Measurements from ENCODE around the gene AP1G2. TPM values are rescaled to one million over a fixed set of nuclear protein-coding genes. Genes with fewer than 3 reads are reported as not detected.

The AP1G2 gene
- polyA plus RNA-seq, 1 donor (not counting 4 experiments of a cell fraction or from before 2014, with no cell fraction given) = 119 TPM

DNA sequence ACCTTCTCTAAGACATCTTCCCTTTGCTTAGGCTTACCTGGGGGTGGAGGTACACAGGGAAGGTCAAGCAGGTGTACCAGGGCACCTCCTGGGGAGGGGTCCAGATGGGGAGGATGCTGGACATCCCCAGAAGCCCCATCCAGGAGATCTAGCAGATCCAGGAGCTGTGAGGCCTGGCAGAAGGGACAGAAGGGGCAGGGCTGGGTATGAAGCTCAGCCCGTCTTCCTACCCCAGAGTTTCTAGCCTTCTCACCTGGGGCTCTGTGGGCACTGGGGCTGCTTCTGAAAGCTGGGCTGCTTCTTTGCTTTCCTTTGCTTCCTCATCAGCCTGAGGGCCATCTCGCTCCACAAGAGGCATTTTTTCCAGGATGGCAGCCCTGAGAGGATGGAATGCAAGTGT, 6.3 kb downstream of the AP1G2 start:
- peaks cover 12% of the 10 kb centered on the region for H3K4me1 ChIP-seq (ENCODE audit: control insufficient read depth, extremely low read depth, insufficient read depth, low read length)
- H2AFZ ChIP-seq (ENCODE audit: control insufficient read depth, low read length) = no peak overlapping the region
- H3K4me3 ChIP-seq (ENCODE audit: control insufficient read depth in 2 of 3, extremely low read depth in 1 of 3, insufficient read depth in 2 of 3, low read depth in 1 of 3, low read length in 3 of 3) = no peak overlapping the region
- no peak for TF ChIP-seq EZH2 (IDR thresholded peaks at IDR 0.05; ENCODE audit: low read length)
- TF ChIP-seq CTCF (optimal IDR thresholded peaks at IDR 0.05 in 1 of 3, IDR thresholded peaks at IDR 0.05 in 1 of 3, conservative IDR thresholded peaks at IDR 0.05 in 1 of 3; ENCODE audit: extremely low read depth in 1 of 3, insufficient read depth in 2 of 3, low read length in 3 of 3) = no peak
- H3K9me1 ChIP-seq (ENCODE audit: control insufficient read depth, extremely low read depth, insufficient read depth, low read length) = no peaks in the 10 kb centered on the region
- H3K36me3 ChIP-seq (ENCODE audit: control insufficient read depth in 2 of 2, extremely low read depth in 1 of 2, insufficient read depth in 2 of 2, low read length in 2 of 2) = peaks cover 47 to 60% of the 10 kb centered on the region in 2 experiments
- H3K27ac ChIP-seq (ENCODE audit: control insufficient read depth, insufficient read depth, low read length) = no peak overlapping the region
- no peak for DNase-seq (ENCODE audit: low read depth, low spot score)
- H3K27me3 ChIP-seq (ENCODE audit: control insufficient read depth, extremely low read depth, insufficient read depth, low read length) = no peaks in the 10 kb centered on the region
- dilution Hi-C loops (cut with MboI; ENCODE audit: extremely low pct_ligation_motif_present, low sequenced_read_pairs) = no loop called here
- H3K9ac ChIP-seq (ENCODE audit: control insufficient read depth, extremely low read depth, insufficient read depth, low read length) = no peak overlapping the region
- FAIRE-seq = no peak
- no peaks in the 10 kb centered on the region for H3K9me3 ChIP-seq (ENCODE audit: control insufficient read depth, low read depth, low read length)
- peaks cover 9% of the 10 kb centered on the region for H4K20me1 ChIP-seq (ENCODE audit: control insufficient read depth, extremely low read depth, insufficient read depth, low read length)
- H3K79me2 ChIP-seq (ENCODE audit: control insufficient read depth, insufficient read depth, low read length) = peaks cover 20% of the 10 kb centered on the region
- no peak overlapping the region for H3K4me2 ChIP-seq (ENCODE audit: control insufficient read depth, extremely low read depth, insufficient read depth, low read depth, low read length)

DNA sequence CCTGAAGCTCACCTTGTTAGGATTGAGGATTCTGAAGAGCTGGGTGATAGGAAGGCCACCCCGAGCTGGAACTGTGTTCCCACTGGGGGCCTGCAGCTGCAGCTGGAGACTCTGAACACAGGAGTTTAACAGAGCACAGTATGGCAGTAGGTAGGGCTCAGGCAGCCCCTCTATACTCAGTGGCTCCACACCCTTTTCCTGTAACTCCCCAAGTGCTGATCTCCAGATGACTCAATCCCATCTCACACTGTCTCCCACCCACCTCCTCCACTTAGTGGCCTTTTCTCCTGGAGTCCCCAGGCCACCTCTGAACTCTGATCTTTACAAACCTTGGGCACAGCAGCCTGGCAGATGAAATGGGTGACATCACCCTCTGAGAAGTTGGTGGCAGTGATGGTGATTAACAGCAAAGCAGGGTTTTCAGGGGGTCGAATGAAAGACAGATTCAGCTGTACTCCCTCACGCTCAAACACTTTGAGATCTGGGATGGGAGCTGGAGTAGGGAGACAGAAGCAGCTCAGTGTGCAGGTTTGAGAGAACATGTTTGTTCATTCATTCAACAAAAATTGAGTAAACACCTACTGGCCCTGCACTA, 7.6 kb downstream of the AP1G2 start:
- Histone ChIP-seq H3K9ac (ENCODE audit: control insufficient read depth, extremely low read depth, insufficient read depth, low read length) (no peak overlapping the region), H3K9me1 (ENCODE audit: control insufficient read depth, extremely low read depth, insufficient read depth, low read length) (no peaks in the 10 kb centered on the region), H3K27me3 (ENCODE audit: control insufficient read depth, extremely low read depth, insufficient read depth, low read length) (no peaks in the 10 kb centered on the region), H3K9me3 (ENCODE audit: control insufficient read depth, low read depth, low read length) (no peaks in the 10 kb centered on the region), H3K79me2 (ENCODE audit: control insufficient read depth, insufficient read depth, low read length) (peaks cover 13% of the 10 kb centered on the region), H3K4me2 (ENCODE audit: control insufficient read depth, extremely low read depth, insufficient read depth, low read depth, low read length) (no peak overlapping the region), H3K4me1 (ENCODE audit: control insufficient read depth, extremely low read depth, insufficient read depth, low read length) (peaks cover 11% of the 10 kb centered on the region), H3K27ac (ENCODE audit: control insufficient read depth, insufficient read depth, low read length) (no peak overlapping the region), H3K4me3 (ENCODE audit: control insufficient read depth in 2 of 3, extremely low read depth in 1 of 3, insufficient read depth in 2 of 3, low read depth in 1 of 3, low read length in 3 of 3) (no peak overlapping the region), H2AFZ (ENCODE audit: control insufficient read depth, low read length) (no peak overlapping the region), H3K36me3 (ENCODE audit: control insufficient read depth in 2 of 2, extremely low read depth in 1 of 2, insufficient read depth in 2 of 2, low read length in 2 of 2) (peaks cover 40 to 49% of the 10 kb centered on the region in 2 experiments), H4K20me1 (ENCODE audit: control insufficient read depth, extremely low read depth, insufficient read depth, low read length) (peaks cover 9% of the 10 kb centered on the region)
- dilution Hi-C loops (cut with MboI; ENCODE audit: extremely low pct_ligation_motif_present, low sequenced_read_pairs) = no loop called here
- DNase-seq (ENCODE audit: low read depth, low spot score) = no peak
- no peak for TF ChIP-seq CTCF (optimal IDR thresholded peaks at IDR 0.05 in 1 of 3, IDR thresholded peaks at IDR 0.05 in 1 of 3, conservative IDR thresholded peaks at IDR 0.05 in 1 of 3; ENCODE audit: extremely low read depth in 1 of 3, insufficient read depth in 2 of 3, low read length in 3 of 3)
- no peak for TF ChIP-seq EZH2 (IDR thresholded peaks at IDR 0.05; ENCODE audit: low read length)
- no peak for FAIRE-seq

All from keratinocyte (primary cell).